Activated CD4-positive, alpha-beta T cell treated with anti-CD3 and anti-CD28 coated beads for 36 hours (primary cell): ENCODE measurements around the gene BMI1. TPM values are rescaled to one million over a fixed set of nuclear protein-coding genes. Genes with fewer than 3 reads are reported as not detected.
A peak's percentile ranks its signal among the peaks of the same experiment; 100 is the strongest.

Source experiments
- ATAC-seq: fragments of 200-7000 bp; cut with Tn5 transposase; one replicate; pipeline ENCODE4 v1.10.0; 2021; ENCODE audit warnings: mild to moderate bottlenecking, moderate library complexity
- CTCF ChIA-PET: fragments of 350-600 bp; sonication (Branson Sonifier 250); formaldehyde crosslinking; loops from one replicate; lab custom pipeline; 2021; ENCODE audit warnings: antibody characterized with exemption; lab: Charles Lee
- POLR2A ChIA-PET: fragments of 350-600 bp; sonication (Branson Sonifier 250); formaldehyde crosslinking; loops from one replicate; lab custom pipeline; 2021; ENCODE audit warnings: antibody characterized with exemption, inconsistent platforms; lab: Charles Lee
- DNase-seq: peaks from one replicate; pipeline ENCODE4 v3.0.0-alpha.2; 2020
- H3K27ac Mint-ChIP-seq: one replicate; pipeline ENCODE4 v1.8.0; 2021; ENCODE audit warnings: mixed read lengths
- H3K27me3 Mint-ChIP-seq: one replicate; pipeline ENCODE4 v1.8.0; 2021; ENCODE audit warnings: mixed read lengths
- H3K36me3 Mint-ChIP-seq: one replicate; pipeline ENCODE4 v1.8.0; 2021; ENCODE audit warnings: low read depth, mixed read lengths
- H3K4me1 Mint-ChIP-seq: one replicate; pipeline ENCODE4 v1.8.0; 2021; ENCODE audit warnings: mixed read lengths
- H3K4me3 Mint-ChIP-seq: one replicate; pipeline ENCODE4 v1.8.0; 2021; ENCODE audit warnings: mild to moderate bottlenecking, moderate library complexity, mixed read lengths
- H3K9me3 Mint-ChIP-seq: one replicate; pipeline ENCODE4 v1.8.0; 2021; ENCODE audit warnings: low read depth, mixed read lengths
- intact Hi-C, 2 experiments: fragments of 100-400 bp; cut with DNase I in 1 of 2; cut with micrococcal nuclease in 1 of 2; formaldehyde crosslinking; loops; one replicate each; pipeline versions ENCODE4 v1.14.2 to v1.15.1; 2022 to 2024; cut with DNase I, micrococcal nuclease
- total RNA-seq, 2 experiments: library from RNA; stranded (reverse); gene quantifications; one replicate each; pipeline ENCODE4 v1.2.3, GENCODE V29; 2021

Gene BMI1
- total RNA-seq, 2 experiments from 2014 or later: 52.9 to 55.2 TPM

DNA sequence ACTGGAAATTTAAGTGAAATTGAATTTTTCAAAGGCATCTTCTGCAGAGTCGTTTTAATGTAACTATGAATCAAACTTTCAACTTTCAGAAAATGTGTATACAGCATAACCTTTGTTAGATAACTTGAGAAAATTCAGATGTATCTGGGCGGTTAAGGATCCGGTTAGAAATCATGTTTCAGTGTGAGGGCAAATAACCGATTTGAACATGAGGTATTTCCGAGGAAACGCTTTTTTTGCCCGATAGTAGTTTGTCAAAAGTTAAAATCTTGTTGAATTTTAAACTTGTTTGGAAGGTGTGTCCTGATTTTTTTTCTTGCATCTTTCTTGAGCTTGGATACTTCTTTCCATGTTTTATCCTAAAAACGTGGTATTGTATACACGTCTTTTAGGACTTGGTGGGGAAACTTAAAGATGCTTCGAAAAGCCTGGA, 1.3 kb upstream of the BMI1 start:
- peaks cover 6% of the 10 kb centered on the region for H3K36me3 Mint-ChIP-seq
- H3K27me3 Mint-ChIP-seq: peaks cover 16% of the 10 kb centered on the region
- peak overlapping the region; percentile 85 for H3K4me3 Mint-ChIP-seq
- POLR2A ChIA-PET: no interaction called here
- no peak for DNase-seq
- ATAC-seq: no peak
- peak overlapping the region; percentile 99 for H3K27ac Mint-ChIP-seq
- intact Hi-C loops: loop anchor here (5.0 kb wide), 4 partner anchors 317 to 802 kb away; partner anchors contain the start of genes DNAJC1 (in 1 of the 2), MLLT10 (in 1 of the 2) and PIP4K2A (in 1 of the 2)
- CTCF ChIA-PET: interaction anchor here (0.7 to 1.1 kb wide), 7 partner anchors 9 to 216 kb away, joined by 3 to 4 read pairs (median 3); no protein-coding TSS in a partner anchor
- peaks cover 59% of the 10 kb centered on the region for H3K4me1 Mint-ChIP-seq
- H3K9me3 Mint-ChIP-seq: no peaks in the 10 kb centered on the region

DNA sequence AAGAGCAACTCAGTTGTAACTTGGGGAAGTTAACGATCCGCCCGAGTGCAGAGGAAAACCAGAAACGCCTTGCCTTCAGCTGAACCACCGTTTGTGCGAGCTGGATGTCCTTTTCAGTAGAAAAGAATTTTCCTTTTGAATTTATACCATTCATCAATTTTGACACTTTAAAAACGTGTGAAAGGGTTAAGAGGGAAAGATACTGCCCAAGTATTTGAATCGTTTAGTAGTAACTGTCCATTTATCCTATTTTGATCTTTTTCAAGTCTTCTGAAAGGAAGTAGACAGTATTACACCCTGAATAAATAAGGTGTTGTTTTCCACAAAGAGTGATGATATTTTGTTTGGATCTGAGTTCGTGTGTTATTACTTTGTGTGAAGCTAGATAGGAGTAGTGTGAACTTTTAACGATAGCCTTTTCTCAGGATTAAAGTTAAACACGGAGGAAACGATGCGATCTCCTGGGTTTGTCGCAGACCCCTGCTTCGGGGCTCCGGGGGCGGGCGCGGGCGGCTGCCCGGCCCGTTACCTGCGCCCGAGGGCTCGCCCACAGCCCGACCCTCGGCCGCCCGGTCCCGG, 830 bp upstream of the BMI1 start:
- intact Hi-C loops: loop anchor here (1.0 to 10.0 kb wide), 9 partner anchors 67 to 803 kb away; partner anchors contain the start of genes PIP4K2A (in 2 of the 2), DNAJC1 (in 1 of the 2) and MLLT10 (in 1 of the 2)
- no peak for ATAC-seq
- CTCF ChIA-PET: interaction anchor here (0.7 to 1.1 kb wide), 6 partner anchors 12 to 216 kb away, joined by 3 to 4 read pairs (median 3); no protein-coding TSS in a partner anchor
- DNase-seq: peak; percentile 24
- H3K9me3 Mint-ChIP-seq: no peaks in the 10 kb centered on the region
- peaks cover 6% of the 10 kb centered on the region for H3K36me3 Mint-ChIP-seq
- H3K27me3 Mint-ChIP-seq: peaks cover 20% of the 10 kb centered on the region
- H3K4me3 Mint-ChIP-seq: peak overlapping the region; percentile 85
- peaks cover 59% of the 10 kb centered on the region for H3K4me1 Mint-ChIP-seq
- peak overlapping the region; percentile 99 for H3K27ac Mint-ChIP-seq
- POLR2A ChIA-PET: no interaction called here

DNA sequence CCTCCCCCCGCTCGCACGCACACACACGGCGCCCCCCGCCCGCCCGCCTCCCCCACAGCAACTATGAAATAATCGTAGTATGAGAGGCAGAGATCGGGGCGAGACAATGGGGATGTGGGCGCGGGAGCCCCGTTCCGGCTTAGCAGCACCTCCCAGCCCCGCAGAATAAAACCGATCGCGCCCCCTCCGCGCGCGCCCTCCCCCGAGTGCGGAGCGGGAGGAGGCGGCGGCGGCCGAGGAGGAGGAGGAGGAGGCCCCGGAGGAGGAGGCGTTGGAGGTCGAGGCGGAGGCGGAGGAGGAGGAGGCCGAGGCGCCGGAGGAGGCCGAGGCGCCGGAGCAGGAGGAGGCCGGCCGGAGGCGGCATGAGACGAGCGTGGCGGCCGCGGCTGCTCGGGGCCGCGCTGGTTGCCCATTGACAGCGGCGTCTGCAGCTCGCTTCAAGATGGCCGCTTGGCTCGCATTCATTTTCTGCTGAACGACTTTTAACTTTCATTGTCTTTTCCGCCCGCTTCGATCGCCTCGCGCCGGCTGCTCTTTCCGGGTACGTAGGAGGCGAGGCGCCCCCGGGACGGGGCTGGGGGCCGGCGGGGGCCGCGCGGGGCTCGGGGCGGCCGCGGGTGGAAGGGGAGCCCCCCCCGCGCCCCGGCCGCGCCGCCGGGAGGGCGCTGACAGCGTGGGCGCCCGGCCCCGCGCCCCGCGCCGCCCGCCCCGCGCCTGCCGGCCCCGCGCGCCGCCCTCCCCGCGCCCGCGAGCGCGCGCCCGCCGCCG, 441 bp downstream of the BMI1 start:
- Mint-ChIP-seq H3K4me1 (peaks cover 59% of the 10 kb centered on the region), H3K27me3 (peaks cover 21% of the 10 kb centered on the region), H3K9me3 (no peaks in the 10 kb centered on the region), H3K36me3 (peaks cover 13% of the 10 kb centered on the region), H3K4me3 (peak overlapping the region; percentile 74), H3K27ac (peak overlapping the region; percentile 83)
- POLR2A ChIA-PET: no interaction called here
- DNase-seq (peak; percentile 71), ATAC-seq (peak; percentile 16)
- CTCF ChIA-PET: interaction anchor here (0.7 kb wide), 1 partner anchor 26 kb away, joined by 4 read pairs; no protein-coding TSS in a partner anchor
- intact Hi-C loops: loop anchor here (1.0 to 10.0 kb wide), 6 partner anchors 19 to 666 kb away; partner anchors contain the start of gene PIP4K2A (in 1 of the 2)

DNA sequence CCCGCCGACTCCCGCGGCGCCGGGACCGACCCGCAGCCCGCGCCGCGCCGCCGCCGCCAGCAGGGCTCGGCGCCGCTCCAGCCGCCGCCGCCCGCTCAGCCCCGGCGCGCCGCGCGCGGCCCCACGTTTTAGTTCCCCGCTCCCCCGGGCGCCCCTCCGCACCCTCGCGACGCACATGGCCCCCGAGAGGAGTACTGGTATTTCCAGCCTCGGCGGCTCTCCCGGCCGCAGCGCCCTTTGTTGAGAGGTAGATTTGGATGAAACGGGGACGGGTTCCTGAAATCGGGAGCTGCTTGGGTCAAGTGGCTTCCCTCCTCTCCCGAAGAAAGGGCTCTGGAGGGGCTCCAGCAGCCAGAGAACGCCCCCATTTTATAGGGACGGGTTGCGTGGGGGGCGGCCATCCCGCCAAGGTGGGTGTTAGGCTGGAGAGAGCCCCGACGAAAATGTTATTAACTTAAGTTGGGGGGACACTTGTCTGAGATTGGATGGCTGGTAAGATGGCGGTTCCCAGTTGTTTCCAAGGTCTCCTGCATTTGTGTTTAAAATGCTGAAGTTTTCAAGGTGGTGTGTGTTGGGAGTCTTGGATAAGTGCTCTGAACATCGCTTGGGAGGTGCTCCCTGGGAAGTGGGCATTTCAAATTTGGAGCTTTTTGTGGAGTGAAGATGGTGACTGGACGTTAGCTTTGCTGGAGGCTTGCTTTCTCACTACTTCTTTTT, 1.2 kb downstream of the BMI1 start:
- peak; percentile 2 for ATAC-seq
- intact Hi-C loops: loop anchor here (1.0 to 10.0 kb wide), 6 partner anchors 18 to 665 kb away; partner anchors contain the start of gene PIP4K2A (in 1 of the 2)
- Mint-ChIP-seq H3K4me3 (peak overlapping the region; percentile 88), H3K9me3 (no peaks in the 10 kb centered on the region), H3K36me3 (peaks cover 17% of the 10 kb centered on the region), H3K27me3 (peaks cover 23% of the 10 kb centered on the region), H3K27ac (peak overlapping the region; percentile 88), H3K4me1 (peaks cover 61% of the 10 kb centered on the region)
- peak; percentile 38 for DNase-seq
- ChIA-PET POLR2A (interaction anchor here (1.5 kb wide), 1 partner anchor 13 kb away, joined by 4 read pairs; no protein-coding TSS in a partner anchor), CTCF (no interaction called here)

DNA sequence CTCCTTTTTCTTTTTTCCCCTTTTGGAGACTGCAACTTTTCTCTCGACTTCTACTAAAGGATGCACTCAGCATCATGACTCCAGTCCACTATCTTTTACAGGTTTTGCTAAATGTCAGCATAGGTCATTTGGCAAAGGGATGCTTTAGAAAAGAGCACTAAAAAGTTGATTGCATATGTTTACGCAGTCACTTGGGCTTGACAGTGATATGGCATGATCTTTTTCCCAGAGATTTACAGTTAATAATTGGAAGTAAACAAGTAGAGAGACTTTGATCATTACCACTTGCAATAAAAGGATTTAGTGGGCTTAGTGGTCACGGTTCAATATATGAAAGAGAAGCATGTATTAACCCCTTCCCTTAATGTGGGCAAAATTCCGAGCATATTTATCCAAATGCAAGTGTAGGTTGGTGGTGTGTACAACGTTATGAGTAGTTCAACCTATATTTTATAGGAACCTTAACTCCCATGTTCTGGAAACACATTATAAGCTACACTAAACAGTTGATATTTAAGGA, 1.8 kb downstream of the BMI1 start:
- Mint-ChIP-seq H3K4me3 (peak overlapping the region; percentile 88), H3K27ac (peak overlapping the region; percentile 88), H3K27me3 (peaks cover 25% of the 10 kb centered on the region), H3K9me3 (no peaks in the 10 kb centered on the region), H3K36me3 (peaks cover 20% of the 10 kb centered on the region), H3K4me1 (peaks cover 57% of the 10 kb centered on the region)
- POLR2A ChIA-PET: interaction anchor here (1.5 kb wide), 1 partner anchor 13 kb away, joined by 4 read pairs; no protein-coding TSS in a partner anchor
- ATAC-seq: no peak
- intact Hi-C loops: loop anchor here (5.0 to 10.0 kb wide), 4 partner anchors 115 to 665 kb away; partner anchors contain the start of gene PIP4K2A (in 1 of the 2)
- CTCF ChIA-PET: interaction anchor here (0.6 to 2.1 kb wide), 2 partner anchors 12 to 308 kb away, joined by 3 to 5 read pairs; no protein-coding TSS in a partner anchor
- no peak for DNase-seq

DNA sequence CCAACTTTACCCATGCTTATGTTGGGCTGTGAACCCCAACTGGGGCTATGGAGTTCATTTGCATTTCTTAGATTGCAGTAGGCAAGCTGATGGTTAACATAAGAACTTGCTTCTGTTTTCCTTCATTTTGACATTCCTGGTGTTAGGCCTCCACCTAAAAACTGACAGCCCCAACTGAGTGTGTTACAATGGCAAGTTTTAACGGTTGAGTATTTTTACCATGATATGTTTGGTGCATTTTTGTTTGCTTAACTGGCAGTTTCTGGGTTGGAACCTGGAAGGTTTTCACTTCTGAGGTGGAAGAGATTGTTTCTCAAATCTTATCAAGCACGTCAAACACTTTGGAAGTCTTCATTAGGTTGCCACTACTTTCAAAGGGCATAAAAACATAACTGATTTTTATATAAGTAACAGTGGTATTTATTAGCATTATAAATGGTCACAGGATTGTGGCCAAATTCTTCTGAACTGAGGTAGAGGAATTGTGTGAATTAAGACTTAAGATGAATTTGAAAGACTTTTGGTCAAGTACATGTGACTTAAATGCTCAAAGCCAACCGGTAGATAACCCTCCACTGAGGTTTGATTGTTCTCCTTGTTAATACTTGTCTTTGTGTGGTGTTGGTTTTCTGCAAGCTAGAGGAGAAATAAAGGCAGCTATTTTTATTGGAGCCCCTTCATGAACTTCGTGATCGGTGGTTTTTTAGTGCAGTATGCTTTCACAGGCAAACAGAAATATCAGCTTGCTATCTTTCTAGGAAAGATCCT, 2.8 kb downstream of the BMI1 start:
- DNase-seq: no peak
- Mint-ChIP-seq H3K9me3 (no peaks in the 10 kb centered on the region), H3K4me1 (peaks cover 49% of the 10 kb centered on the region), H3K4me3 (peak overlapping the region; percentile 88), H3K36me3 (peaks cover 20% of the 10 kb centered on the region), H3K27ac (no peak overlapping the region), H3K27me3 (peaks cover 25% of the 10 kb centered on the region)
- no peak for ATAC-seq
- ChIA-PET POLR2A (interaction anchor here (0.8 to 1.5 kb wide), 2 partner anchors 12 to 114 kb away, joined by 3 to 4 read pairs; no protein-coding TSS in a partner anchor), CTCF (interaction anchor here (0.5 to 2.1 kb wide), 4 partner anchors 8 to 309 kb away, joined by 3 to 5 read pairs (median 3); partner anchors contain the start of gene COMMD3)
- intact Hi-C loops: loop anchor here (1.0 to 10.0 kb wide), 5 partner anchors 12 to 664 kb away; partner anchors contain the start of gene PIP4K2A (in 1 of the 2)

DNA sequence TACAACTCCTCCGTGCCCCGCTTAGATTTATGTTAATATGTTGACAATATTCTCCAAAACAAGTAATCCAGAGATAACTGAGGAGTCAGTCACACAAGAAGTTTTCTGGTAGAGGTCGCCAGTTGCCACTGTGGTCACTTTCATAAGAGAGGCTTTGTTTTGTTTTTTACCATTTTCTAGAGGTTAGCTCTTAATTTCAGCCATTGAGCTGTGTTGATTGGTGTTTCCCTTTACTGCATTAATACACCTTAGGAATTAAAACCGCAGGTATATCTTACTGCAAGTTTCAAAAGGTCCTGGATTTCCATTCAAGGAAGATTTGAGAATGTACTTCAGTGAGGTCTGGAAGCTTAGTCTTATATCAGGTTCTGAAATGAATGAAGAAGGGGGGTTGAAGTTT, 3.5 kb downstream of the BMI1 start:
- Mint-ChIP-seq H3K36me3 (peaks cover 24% of the 10 kb centered on the region), H3K27me3 (peaks cover 25% of the 10 kb centered on the region), H3K4me1 (peaks cover 44% of the 10 kb centered on the region), H3K4me3 (peak overlapping the region; percentile 88), H3K9me3 (no peaks in the 10 kb centered on the region), H3K27ac (peak overlapping the region; percentile 62)
- intact Hi-C loops: loop anchor here (1.0 to 10.0 kb wide), 5 partner anchors 11 to 663 kb away; partner anchors contain the start of gene PIP4K2A (in 1 of the 2)
- CTCF ChIA-PET: interaction anchor here (1.0 to 2.1 kb wide), 3 partner anchors 8 to 96 kb away, joined by 3 to 5 read pairs (median 3); partner anchors contain the start of gene COMMD3
- ATAC-seq: no peak
- no peak for DNase-seq
- POLR2A ChIA-PET: no interaction called here

DNA sequence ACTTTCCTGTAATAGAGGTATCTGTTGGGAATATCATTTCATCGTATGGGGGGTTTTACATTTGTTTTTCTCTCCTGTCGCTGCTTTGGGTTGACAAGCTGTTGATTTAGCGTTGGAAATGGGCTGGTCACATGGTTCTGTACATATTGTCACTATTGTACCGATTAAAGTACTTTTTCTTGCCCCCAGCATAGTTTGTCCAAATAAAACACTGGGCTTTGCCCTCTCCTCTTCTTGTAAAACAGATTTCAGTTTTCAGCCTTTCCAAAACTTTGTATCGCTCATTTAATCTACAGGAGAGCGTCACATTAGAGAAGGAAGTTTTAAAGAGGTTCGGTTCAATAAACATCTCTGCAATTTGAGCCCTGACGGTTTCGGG, 4.0 kb downstream of the BMI1 start:
- Mint-ChIP-seq H3K4me3 (peak overlapping the region; percentile 88), H3K4me1 (peaks cover 39% of the 10 kb centered on the region), H3K9me3 (no peaks in the 10 kb centered on the region), H3K36me3 (peaks cover 26% of the 10 kb centered on the region), H3K27ac (peak overlapping the region; percentile 64), H3K27me3 (peaks cover 27% of the 10 kb centered on the region)
- ATAC-seq: no peak
- intact Hi-C loops: loop anchor here (1.0 to 10.0 kb wide), 6 partner anchors 8 to 662 kb away; partner anchors contain the start of gene PIP4K2A (in 1 of the 2)
- CTCF ChIA-PET: interaction anchor here (1.0 to 2.1 kb wide), 2 partner anchors 10 to 96 kb away, joined by 3 to 5 read pairs; no protein-coding TSS in a partner anchor
- DNase-seq: no peak
- POLR2A ChIA-PET: no interaction called here

DNA sequence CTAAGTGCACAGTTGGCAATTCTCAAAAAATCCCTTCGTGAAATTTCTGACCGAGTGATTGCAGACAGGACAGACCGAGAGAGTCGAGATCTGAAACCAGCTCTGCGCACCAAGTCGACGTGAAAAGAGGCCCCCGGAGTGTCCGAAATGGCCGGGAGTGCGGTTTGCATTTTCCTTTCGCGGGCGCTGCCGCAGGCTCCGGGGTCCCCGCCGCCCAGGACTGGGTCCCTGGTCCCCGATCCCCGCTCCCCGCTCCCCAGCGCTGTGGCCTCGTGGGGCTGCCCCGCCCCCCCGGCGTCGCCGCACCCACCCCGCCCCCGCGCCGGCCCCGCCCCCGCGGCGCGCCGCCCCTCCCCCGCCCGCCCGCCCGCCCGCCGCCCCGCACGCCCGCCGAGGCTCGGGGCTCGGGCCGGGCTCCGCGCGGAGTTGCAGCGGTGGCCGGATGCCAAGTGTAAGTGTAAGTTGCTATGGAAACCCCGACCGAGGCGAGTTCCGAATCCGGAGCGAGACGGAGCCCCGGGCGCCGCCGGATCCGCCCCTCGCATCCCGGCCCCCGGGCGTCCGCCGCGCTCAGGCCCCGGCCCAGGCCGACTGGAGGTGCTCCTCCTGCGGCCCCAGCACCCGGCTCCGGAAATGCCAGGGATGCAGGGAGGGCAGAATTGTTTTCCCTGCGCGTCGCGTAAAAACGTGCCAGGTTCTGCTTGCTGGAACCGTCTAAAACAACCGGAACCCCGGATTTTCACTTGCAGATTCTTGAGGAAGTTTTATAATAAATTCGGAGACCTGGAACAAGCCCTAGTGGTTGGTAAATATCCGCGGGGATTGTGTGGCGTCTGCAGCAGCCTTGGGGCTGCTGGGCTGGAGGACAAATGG, 4.6 kb downstream of the BMI1 start:
- Mint-ChIP-seq H3K4me3 (peak overlapping the region; percentile 88), H3K4me1 (peaks cover 35% of the 10 kb centered on the region), H3K36me3 (peaks cover 24% of the 10 kb centered on the region), H3K9me3 (no peaks in the 10 kb centered on the region), H3K27me3 (peaks cover 23% of the 10 kb centered on the region), H3K27ac (peak overlapping the region; percentile 64)
- ChIA-PET POLR2A (interaction anchor here (0.8 kb wide), 1 partner anchor 96 kb away, joined by 3 read pairs; no protein-coding TSS in a partner anchor), CTCF (interaction anchor here (0.6 to 1.0 kb wide), 3 partner anchors 15 to 97 kb away, joined by 3 read pairs; no protein-coding TSS in a partner anchor)
- ATAC-seq (peak; percentile 45), DNase-seq (peak; percentile 83)
- intact Hi-C loops: loop anchor here (1.0 to 10.0 kb wide), 3 partner anchors 8 to 389 kb away; partner anchors contain the start of gene PIP4K2A (in 1 of the 2)
